Stimulated activated CD4-positive, alpha-beta T cell treated with anti-CD3 and anti-CD28 coated beads, Interleukin-15, amount 100 ng/mL, for 1 hour (primary cell): ENCODE results near the gene TMEM163.

Experiments
- DNase-seq, 2 donors: peaks; one replicate each; pipeline ENCODE4 v3.0.0-alpha.2; 2020; ENCODE audit warnings: low read depth in 1 of 2, low spot score in 1 of 2

The TMEM163 gene

DNA sequence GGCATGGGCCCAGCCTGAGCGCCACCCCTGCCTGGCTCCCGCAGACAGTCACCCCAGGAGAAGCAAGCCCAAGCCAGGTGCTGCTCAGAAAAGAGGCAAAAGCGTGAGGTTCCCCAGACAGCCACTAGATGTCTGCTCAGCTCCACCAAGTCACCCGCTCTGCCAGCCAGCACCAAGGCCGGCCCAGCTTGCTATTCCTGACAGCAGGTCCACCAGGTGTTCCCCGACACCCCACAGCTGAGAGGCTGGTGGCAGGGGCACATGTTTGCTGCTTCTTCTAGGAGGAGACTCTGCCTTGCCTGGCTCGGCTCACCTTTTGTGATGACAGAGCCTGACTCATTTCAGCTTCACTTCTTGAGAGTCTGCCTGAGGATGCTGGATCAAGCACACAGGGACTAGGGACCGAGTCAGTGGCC lies 258.2 kb downstream of the TMEM163 start:
- no peak for DNase-seq

DNA sequence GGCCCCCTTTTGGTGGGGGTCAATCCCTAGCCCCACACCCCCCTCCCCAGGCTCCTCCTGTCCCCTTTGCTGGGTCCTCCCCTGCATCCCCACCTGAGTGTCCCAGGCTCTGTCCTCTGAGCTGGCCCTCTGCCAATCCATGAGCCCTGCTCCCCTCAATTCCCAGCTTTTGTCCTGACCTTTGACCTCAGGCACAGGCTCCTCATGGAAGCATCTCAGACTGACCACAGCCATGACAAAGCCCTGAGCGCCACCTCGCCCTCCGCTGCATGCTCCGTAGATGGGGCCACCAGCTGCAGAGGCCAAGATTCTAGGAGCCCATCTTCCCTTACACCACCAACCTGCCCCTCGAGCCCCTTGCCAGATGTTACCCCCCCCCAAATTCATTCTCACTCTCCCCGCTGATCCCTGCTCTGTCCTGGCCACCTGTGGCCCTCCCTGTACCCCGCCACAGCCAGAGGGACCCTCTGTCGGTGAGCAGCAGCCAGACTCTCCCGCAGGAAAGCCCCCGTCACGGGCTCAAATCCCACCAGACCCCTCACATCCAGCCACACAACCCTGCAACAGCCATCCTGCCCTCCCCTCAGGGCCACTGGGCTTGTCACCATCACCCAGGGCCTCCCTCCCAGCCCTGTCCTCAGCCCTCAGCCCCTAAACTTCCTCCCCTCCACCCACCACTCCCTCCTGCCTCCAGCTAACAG lies 258.9 kb downstream of the TMEM163 start:
- no peak for DNase-seq

DNA sequence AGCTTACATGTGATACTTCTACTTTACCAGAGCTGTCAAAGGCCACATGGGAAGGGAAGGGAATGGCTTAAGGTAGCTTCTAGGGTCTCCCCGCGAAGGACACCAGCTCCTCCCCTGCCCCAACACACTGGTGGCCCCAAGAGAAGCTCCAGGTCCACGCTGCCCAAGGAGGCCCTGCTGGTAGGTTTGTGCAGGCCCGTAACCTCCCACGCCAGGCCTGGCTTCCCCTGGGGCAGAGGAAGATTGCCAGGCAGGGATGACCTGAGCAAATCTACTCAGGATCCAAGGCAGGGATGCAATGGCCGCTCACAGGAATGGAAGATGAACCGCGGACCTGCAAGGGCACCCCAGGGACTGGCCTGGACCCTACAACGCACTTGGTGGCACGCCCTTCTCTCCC lies 259.9 kb downstream of the TMEM163 start:
- no peak for DNase-seq

DNA sequence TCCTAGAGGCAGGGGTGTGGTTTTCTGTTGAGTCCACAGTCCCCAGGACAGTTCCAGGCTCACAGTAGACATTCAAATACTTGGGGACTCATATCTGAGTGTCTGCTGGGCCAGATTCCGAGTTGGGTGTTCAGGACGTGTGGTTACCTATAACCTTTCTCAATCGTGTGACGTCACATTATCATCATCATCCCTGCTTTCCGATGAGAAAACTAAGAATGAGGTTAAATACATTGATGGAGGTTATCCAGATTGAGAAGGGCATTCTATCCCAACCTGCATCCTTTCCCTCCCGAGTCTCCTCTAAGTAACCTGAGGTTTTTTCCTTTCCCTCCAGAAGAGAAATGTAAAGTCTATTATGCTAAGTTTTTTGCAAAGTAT lies 260.3 kb downstream of the TMEM163 start:
- no peak for DNase-seq

DNA sequence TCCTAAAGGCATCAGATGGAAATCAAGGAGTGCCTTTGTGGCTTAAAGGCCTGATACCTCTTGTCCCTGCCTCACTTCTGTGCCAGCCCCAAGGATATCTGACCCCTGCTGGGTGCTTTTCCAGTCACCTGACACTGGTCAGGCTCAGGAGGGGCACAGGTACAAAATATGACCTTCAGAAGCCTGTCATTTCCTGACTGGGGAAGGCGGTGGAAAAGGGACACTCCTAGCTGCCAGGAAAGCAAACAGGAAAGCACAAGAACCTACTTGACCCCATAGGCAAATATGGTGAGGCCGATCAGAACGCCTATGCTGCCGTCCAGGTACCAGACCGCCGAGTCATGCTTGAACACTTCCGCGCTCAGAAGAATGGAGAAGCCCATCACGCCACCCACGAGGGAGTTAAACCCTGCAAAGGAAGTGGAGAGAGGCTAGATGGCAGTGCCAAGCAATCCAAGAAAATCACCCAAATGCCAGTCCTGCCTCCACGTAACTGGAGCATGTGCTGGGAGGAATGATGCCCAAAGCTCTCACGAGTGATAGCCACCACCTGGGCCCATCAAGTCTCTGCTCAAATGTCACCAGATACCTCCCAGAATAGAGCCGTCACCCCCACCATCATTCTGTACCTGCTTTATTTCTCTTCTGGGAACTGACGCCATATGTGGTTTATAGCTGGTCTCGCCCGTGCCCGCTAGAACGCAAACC lies 260.9 kb downstream of the TMEM163 start:
- DNase-seq: no peak

DNA sequence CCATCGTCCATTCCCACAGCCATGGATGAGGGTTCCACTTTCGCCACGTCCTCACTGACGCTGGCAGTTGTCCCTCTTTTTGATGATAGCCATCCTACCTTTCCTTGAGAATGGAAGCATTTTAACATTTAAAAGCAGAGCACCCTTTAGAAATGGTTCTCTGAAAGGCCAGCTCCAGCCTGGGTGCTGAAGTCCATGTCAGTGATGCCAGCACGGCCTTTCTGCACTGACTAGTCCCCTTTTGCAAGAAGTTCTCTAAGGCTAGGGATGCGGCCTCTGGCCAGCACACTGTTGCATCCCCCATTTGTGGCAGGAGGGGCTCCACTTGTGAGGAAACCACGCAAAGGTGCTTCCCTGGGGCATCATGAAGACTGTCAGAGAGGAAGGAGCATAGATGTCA lies 261.4 kb downstream of the TMEM163 start:
- DNase-seq: no peak

DNA sequence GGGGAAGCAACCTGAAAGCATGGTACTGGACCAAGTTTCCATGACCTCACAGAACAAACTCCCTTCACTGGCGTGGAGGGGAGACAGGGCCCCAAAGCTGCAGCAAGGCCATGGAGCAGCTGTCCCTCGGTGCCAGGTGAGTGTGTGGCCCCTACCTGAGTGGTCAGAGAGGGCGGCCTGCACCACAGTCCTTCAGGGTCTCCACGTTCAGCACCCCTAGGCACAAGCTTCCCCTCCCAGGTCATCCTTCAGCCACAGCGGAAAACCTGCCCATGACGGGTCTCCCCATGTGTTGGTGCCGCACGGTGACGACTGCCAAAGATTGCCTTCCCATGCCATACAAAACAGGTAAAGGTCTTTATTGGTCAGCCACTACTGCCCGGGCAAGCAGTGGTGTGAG lies 263.4 kb downstream of the TMEM163 start:
- DNase-seq: no peak

DNA sequence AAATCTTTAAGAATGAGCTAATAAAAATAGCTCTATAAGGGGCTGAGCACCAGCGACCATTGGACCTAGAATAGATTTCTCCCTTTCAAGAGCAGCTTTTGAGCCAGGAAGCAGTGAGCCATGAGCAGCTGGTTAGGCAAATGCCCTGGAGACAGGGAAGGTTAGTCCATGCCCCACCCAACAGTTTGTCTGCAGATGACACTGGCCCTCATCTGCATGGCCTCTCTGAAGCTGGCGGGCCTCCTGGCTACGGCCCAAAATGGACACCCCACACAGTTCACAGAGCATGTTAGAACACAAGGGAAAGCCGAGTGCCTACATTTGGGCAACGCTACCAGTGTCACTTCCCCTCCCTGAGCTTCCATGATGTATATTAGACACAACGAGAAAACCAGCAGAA lies 263.9 kb downstream of the TMEM163 start:
- no peak for DNase-seq

DNA sequence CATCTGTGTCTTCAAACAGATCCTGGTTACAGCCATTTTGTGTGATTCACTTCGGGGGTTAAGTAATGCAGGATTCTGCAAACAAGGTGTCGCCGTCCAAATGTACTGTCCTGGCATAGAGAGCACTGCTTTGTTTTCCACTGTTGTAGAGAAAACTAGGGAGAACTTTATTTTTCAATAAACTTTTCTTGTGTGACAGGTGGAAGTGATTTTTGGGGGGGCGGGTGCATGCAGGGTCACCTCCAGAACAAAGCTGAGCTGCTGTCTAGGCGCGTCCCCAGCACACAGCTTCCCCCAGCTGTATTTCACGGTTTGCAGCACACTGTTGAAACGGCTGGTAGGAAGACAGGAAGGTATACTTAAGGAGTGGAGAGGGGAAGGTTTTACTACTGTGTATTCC lies 264.4 kb downstream of the TMEM163 start:
- no peak for DNase-seq

DNA sequence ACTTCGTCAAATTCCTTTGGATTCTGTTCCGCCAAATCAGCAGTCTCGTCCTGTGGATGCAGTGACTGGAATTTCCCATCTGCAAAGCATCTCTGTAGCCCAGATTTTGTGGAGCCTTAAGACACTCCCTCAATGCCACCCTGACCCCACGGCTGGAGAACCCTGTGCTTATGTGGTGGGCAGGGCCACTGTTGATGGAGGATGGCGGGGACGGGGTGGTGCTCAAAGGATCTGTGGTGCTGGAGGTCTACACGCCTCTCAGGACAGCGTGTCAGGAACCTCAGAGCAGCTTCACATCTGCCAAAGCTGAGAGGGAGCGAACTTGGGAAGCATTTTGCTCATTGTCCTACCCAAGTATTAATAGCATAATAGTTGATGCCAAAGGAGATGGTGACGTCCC lies 264.8 kb downstream of the TMEM163 start:
- DNase-seq: no peak

DNA sequence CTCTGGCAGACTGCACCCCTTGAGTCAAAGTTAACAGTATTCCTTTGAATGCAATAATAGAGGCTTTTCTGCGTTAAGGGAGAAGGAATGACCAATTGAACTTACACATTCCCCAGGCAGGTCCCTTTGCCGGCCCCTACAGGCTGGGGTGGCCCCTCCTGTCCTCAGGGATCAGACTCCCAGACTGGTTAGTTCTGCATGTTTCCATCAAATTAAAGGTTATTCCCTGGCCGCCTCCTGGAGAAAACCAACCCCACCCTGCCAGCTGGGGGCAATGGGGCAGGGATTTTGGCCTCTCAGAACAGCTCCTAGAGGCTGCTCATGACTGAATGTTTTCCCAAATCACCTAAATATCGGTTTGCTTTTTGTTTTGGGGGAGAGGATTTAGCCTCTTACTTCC lies 265.3 kb downstream of the TMEM163 start:
- no peak for DNase-seq

DNA sequence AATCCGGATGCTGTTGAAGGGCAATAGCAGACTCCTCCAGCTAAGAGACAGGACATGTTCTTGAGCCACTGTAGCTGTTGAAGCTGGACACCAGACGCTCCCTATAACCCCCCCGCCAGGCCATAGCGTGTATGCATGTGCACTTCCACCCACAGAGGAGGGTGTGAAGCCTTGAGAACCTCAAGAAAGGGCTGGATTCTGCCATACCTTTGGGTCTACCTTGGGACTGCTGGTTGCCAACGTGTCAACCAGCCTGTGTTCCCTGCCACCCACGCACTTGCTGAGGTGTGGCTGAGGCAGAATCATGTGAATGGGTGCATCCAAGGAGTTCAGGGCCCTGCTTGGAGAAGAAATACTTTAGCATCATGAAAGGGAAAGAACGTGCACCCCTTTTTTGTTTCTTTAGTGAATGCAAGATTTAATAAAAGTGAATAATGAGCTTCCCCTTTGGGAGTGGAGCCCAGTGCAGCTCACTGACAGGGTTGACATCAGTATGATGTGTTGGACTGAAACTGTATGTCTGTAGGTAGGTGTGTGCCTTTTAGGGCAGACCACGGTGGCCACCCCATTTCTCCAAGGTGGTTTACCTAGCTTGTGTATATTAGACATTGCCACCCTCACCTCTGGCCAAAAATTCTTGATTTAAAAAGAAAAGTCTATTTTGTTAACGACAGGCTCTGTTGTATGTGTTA lies 266.6 kb downstream of the TMEM163 start:
- no peak for DNase-seq

DNA sequence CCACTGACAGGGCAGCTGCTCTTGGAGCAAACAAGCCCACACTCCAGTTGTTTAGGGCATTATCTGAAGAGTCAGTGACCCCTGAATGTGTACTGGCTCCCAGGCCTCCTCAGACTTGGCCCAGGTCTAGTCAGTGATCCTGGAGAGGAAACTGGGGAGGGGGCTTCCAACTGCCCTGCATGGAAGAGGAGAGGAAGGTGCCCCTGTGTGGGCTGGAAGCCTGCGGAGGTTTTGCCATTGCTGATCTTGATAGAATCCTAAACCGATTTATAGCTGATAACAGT lies 267.5 kb downstream of the TMEM163 start:
- DNase-seq: no peak

DNA sequence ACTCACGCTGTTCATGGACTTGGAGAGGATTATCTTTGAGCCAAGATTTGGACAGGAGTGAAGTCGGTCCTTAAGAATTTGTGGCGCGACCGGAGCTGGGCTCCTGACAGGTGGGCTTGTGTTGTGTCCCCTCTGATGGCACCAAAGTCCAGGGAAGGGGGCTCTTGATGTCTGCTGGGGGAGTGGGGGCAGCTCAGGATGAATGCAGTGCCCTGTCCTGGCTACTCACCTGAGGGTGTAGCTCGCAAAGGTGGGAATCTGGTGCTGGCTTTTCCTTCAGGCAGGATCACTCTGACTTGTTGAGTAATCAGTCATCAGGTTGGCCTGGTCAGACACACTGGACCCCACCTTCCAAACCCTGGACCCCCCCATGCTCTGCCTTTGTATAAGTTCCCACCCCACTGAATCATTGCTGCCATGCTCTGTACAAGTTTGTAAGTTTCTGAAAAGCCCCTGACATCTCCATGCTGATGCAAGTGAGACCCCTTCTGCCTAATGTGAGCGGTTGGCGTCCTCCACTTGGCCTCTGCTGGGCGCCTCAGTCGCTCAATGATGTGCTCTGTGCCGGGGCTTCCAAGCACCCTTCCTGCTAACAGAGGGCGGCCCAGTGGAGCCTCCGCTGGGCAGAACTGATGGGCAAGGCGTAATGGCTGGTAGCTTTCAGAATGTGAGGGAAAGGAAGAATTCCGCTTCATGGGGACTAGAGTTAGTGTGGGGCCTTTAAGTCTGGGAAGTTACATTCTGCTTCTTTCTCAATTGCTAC lies 268.9 kb downstream of the TMEM163 start:
- no peak for DNase-seq

DNA sequence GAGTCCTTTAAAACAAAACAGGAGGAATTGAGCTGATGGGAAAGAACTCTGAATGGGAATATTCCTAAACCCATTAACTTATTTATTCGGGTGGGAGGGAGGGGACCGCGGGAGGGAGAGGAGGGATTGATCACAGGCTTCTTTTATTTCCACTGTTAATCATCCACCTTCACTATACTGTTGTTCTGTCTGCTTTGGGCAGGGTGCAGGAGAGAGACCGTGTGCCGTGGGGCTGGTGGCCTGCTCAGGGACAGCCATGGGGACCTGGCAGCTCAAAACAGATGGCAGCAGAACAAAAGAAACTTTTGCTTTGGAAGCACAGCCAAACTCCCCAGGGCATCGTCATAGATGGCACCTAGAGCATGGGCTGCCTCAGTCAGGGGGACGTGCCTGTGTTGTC lies 269.6 kb downstream of the TMEM163 start:
- no peak for DNase-seq

DNA sequence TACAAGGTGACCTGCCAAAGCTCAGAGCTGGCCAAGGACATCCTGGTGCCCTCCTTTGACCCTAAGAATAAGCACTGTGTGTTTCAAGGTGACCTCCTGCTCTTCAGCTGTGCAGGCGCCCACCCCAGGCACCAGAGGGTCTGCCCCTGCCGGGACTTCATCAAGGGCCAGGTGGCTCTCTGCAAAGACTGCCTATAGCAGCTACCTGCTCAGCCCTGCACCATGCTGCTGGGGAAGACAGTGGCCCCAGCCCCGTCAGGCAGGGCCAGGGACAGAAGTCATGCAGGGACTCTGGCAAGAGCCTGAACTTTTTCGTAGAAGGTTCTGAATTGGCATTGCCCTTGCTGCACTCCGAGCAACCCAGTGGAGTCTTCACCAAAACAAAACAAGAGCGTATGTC lies 270.1 kb downstream of the TMEM163 start:
- no peak for DNase-seq

DNA sequence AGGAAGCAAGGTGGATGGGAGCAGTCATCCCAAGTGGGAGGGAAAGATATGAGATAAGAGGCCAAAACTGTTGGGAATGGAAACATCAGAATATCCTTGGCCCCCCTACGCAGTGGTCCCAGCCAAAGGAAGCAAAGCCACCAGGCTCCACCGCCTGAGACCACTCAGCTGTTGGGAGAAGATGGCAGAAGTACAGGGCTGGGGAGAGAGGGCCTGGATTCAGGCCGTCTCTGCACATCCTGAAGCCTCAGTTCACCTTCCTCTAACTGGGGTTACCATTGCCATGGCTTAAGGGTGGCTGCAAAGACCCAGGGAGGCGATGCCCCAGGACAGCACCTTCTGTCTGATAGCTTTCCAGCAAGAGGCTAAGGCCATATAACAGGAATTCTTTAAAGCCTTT lies 271.1 kb downstream of the TMEM163 start:
- DNase-seq: no peak

DNA sequence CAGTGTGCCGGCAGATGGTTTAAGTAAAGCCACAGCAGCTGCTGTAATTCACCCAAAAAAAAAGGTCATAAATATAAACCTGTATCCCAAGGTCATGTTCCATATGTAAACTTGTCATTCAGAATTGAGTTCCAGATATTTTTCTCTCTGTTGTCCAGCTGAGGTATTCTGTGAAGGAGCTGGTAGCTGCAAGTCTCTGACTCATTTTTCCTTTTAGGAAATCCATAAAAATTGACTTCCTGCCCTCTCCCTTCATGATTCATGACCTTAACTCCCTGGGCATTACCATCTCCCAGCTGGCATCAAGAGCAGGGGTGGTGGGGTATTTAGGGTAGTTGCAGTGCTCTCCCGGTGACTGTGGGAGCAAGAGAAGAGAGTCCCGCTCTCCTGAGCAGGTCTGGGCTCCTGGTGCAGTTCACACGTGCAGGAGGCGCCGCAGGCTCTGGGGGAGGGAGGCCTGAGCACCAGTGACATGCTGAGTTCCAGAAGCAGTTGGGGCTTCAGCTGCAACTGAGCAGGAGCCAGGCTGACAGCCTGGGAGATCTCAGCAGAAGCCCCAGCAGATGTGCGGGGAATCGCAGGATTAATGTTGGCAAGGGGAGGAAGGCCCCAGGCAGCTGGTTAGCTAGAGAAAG lies 272.3 kb downstream of the TMEM163 start:
- no peak for DNase-seq

DNA sequence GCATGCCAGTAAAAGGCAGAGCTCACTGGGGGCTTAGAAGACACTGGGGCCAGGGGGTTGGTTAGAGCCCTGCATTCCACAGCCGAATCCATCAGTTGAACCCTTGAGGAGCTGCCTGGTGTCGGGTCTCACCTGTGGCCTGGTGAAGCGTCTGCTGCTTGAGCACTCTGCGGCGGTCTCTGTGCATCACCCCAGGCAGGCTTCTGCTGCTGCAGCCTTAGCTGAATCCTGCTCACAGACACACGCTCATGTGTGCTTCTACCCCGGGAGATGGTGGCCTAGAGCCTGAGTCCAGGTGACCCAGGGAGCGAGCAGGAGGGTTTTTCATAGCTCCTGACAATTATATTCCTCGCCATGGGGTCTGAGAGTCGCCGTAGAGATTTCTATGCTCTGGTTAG lies 272.8 kb downstream of the TMEM163 start:
- DNase-seq: no peak

DNA sequence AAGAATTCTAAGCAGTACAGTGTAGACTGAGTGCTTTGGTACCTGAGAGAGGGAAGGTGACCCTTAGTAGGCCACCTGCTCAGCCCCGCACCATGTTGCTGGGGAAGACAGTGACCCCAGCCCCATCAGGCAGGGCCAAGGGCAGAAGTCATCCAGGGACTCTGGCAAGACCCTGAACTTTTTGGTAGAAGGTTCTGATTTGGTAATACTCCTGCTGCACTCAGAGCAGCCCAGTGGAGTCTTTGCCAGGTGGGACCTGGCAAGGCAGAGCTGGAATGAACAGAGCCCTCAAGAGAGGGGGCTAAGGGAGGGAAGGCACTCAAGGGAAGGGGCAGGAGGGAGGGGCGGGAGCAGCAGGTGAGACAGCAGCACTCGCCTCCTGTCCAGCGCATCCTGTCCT lies 273.7 kb downstream of the TMEM163 start:
- DNase-seq: no peak

DNA sequence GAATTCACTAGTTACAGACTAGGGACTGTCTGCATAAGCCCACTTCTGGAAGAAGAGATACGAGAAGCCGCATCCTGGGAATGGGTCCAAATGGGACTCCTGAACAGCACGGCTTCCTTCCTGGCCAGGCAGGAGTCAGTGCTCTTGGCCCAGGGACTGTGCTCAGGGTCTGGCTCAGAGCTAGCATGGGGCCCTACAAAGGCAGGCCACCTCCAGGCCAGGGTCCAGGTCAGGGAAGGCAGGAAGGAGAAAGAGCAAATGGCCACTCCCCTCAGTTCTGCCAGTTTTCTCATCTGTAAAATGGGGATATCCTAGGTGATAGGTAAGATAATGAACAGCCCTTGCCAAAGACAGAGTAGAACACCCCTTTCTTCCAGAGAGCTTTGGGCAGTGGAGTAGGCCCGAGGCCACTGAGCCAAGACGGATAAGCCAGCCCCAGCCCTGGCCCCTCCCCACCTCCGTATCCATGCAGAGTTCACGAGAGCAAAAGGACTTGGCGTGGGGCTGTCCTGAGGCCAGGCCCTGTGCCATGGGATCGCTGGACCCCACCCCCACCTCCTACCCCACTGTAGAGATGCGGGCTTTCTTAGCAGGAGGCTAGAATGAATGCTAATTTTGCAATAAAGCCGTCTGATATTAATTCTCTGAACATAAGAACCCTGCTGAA lies 274.9 kb downstream of the TMEM163 start:
- no peak for DNase-seq
